HG02885 (cell line): ENCODE data around the gene RRAGD.
A peak's percentile ranks its signal among the peaks of the same experiment; 100 is the strongest.

ENCODE experiments used
- ATAC-seq: cut with Tn5 transposase; IDR thresholded peaks from one replicate; pipeline ENCODE4 v1.9.1; 2021; ENCODE audit warnings: mild to moderate bottlenecking; ENCODE audit not compliant: unreplicated experiment, poor library complexity

The RRAGD gene

DNA sequence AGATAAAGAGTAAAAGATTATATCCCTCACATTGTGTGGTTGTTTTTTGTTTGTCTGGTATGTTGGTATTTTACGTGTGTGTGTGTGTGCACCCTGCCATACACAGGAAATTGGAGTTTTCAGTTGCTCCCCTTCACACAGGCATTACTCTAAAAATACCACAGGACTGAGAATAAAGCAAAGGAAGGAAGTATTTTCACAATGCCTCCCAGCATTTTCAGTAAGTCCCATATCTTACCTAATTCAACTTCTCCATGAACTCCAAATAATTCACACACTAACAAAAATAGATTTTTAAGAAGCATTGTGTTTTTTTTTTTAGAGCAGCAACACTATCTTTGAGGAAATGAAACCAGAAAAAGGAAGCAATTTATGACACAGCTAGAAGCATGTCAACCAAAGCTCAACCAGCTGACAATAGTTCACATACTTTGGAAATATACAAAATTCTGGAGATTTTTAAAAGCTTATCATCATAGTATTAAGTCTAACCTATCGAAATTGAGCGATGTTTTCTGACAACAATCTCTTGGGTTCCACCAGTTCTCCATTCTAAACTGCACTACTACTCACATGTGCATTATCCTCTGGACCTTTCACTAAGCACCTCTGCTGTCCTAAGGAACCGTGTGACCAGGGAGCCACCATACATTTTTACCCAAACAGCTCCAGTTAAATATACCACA lies 61.6 kb downstream of the RRAGD start:
- peak; percentile 36 for ATAC-seq

DNA sequence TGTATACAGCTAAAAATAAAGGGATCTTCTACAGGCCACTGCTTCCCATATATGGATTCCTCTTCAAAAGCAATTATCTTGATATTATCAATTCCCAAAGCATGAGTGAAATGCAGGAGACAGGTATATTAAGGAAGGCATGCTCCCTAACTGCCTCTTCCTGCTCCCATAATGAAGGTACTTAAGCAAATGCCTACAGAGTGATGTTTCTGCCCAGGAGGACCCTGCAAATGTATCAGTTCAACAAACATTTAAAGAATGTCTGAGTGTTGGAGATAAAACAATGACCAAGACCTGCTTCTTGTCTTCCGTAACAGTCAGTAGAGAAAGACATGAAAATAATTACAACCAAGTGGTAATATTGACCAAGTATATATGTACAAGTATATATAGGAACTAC lies 63.7 kb downstream of the RRAGD start:
- ATAC-seq, result no peak

DNA sequence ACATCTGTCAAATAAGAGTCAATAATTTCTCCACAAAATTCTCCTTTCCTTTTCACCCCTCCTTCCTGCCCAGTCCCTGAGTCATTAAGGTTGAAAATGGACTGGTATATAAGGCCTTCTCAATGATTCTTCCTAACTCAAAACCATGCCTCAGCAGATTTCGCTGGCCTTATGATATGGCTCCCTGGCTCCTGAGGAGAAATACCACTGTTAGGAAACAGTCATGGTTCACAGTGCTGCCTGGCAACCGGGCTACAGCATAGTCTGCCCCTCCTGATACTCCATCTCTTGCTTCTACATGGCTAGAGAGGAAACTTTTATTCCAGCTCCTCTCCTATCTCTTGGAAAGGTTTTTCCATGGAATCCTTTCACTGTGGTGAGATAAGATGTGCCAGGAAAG lies 64.2 kb downstream of the RRAGD start:
- ATAC-seq, result no peak

DNA sequence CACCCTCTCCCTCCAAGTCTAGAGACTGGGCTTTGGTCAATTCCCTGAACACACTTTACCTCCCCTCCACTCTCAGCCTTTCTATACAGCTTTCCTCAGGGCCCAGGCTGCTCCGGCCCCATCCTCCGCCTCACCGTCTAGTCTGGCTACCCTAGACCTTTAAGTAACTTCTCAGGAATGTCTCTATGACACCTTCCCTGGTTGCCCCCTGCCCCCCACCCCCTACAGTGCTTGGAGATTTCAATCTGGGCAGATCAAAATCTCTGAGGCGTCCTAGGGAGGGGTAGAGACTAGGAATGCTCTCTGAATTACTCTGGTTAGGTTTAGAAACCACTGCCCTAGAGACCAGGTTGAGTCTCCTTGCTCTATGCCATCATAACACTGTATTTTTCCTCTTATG lies 65.6 kb downstream of the RRAGD start:
- no peak for ATAC-seq

DNA sequence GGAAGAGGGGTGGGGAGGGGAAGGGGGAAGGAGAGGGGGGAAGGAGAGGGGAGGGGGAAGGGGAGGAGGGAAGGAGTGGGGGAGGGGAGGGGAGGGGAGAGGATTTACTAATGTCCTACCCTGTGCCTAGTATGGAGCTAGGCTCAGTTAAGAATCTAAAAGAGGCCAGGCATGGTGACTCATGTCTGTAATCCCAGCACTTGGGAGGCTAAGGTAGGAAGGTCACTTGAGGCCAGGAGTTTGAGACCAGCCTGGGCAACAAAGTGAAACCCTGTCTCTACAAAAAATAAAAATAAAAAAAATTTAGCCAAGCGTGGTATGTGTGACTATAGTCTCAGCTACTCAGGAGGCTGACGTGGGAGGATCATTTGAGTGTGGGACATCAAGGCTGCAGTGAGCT lies 72.5 kb downstream of the RRAGD start:
- ATAC-seq, result no peak

DNA sequence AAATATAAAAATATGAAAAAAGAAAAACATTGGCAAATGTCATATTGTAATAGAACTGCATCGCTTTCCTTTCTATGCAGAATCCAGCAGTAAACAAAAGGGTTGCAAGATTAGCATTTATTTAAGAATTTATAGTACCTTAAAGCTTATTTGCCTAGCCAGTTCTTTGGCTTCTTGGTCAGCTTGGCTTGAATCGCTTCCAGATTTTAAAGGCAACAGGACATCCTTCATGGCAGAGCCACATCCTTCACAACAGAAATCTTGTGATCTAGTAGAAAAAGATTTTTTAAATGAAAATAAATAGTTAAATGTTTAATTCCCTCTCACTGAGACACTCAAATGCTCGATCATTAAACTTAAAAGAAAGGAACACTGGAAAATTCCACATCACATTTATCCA lies 76.9 kb downstream of the RRAGD start:
- ATAC-seq, result no peak

DNA sequence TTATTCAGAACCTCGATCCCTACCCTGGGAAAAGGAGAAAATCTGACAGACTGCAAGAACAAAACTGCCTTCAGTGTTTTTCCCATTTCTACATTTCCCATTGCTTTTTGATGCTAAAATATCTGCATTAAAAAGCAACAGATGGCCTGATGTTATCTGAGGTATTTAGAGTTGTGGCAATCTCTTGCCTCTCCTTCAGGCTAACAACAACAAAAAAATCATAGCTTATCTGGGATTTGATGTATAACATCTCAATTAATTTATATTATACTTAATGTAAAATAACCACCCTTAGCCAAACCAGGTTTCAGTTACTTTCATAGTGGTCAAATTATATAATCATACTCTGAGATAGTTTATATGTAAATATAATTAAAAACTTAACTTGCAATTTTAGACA lies 81.2 kb downstream of the RRAGD start:
- no peak for ATAC-seq

DNA sequence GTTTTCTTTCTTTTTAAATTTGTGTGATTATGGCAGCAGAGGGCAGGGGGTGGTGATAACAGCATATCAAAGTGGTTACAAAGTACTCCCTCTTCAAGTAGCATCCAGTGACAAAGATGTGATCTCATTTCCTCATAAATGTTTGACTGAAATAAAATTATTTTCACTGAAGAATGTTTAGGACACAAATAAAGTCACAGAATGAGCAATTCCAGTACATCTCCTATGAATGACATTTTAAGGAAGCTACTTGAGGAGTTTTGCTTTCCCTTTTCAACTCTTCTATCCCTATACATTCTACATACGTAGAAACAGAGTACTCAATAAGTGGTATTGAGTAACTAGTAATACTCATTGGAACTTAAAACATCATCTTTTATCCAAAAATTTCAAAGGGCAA lies 83.1 kb downstream of the RRAGD start:
- ATAC-seq, result no peak

DNA sequence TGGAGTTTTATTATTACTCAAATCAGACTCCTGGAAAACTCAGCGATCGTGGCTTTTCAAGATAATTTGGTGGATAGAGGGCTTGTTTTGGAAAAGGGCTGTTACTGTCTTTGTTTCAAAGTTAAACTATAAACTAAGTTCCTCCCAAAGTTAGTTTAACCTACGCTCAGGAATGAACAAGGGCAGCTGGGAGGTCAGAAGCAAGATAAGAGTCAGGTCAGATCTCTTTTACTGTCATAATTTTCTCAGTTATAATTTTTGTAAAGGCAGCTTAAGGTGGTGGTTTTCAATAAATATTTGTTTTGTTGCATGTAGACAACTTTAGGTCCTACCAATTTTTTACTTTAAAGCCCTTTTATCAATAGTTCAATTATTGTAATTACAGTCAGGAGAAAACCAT lies 87.8 kb downstream of the RRAGD start:
- ATAC-seq, result no peak

DNA sequence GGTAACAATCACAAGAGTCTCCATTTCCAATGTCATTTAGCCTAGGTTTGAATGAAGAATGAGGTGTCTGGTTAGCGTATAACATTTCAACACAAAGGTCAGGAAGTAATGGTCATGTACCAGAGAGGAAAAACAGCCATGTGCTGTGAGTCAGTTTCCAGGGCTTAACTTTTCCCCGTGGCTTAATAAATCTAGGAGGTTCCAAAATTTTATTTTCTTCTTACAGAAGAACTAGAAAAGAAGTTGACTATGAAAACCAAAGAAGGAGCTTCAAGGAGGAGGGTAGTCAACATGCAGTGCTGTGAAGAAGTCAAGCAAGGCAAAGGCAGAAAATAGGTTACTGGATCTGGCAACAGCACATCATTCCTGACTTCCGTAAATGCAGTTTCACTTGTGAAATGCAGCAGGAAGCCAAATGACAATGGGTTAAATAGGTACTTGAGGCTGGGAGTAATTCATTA lies 88.5 kb downstream of the RRAGD start:
- no peak for ATAC-seq

DNA sequence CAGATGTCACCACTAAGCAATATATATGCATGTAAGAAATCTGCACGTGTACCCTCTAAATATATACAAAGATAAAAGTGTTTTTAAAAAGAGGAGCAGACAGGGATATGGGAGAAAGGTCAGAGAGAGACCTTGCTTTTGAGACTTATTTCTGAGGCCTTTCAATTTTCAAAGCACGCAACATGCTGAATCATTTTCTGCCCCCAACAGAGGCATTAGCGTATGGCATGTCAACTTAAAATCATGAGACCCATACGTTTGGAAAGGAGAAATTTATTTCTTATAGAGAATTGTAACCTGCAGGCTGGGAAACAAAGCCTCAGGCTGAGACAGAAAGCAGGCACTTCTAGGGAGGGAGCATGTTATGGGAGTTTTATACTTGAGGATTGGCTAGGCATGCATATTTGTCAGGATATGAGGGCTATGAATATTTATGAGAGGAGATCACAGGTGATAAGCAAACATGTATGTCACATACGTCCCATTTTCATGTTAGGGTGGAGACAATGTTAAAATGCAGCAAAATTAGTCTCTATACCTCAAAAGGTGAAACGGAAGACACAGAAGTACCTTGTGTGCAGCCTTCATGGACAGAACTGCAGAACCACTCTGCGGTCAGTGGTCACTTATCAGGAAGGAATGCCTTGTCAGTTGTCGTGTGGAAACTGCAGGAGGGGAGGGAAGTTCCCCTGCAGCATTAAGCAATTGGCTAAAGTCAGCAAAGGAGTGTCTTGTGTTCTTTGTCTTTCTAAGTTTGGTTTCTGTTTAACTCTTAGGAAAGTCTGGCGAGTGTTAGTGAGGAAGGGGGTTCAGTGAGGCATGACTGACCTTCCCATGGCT lies 90.7 kb downstream of the RRAGD start:
- ATAC-seq, result no peak

DNA sequence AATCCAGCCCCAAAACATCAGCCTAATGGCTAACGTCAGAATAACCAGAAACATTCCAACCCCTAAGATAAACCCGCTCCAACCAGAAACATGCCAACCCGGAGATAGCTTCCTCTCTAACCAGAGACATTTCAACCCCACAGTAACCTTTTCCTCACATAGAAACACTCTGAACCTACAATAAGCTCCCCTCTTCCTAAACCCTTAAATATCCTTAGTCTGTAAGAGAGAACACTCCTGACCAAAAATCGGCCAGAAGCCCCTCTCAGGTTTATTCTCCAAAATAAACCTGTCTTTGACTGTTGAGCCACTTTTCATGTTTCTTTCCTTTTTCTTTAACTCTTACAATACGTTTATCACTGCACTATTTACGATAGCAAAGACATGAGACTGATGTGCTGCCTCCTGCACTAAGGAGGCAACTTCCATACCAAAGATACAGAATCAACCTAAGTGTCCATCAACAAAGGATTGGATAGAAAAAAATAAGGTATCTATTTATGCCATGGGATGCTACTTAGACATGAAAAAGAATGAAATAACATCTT lies 92.0 kb downstream of the RRAGD start:
- ATAC-seq, result no peak

DNA sequence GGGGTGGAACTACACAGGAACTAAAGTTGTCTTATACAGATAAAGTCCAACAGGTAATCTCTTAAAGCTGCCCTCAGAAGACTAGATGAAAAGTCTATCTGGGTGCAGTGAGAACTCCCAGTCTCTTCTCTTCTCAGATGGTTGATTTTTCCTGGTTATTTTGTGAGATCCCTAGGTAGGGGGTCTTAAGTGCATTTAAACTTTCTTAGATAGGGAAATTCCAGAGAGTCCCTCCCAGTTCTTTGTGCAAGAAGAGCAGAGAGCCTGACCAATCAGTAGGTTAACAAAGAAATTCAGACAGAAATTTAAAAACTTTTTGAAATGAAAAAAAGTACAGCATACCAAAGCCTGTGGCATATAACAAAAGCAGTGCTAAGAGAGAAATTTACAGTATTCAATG lies 95.0 kb downstream of the RRAGD start:
- no peak for ATAC-seq

DNA sequence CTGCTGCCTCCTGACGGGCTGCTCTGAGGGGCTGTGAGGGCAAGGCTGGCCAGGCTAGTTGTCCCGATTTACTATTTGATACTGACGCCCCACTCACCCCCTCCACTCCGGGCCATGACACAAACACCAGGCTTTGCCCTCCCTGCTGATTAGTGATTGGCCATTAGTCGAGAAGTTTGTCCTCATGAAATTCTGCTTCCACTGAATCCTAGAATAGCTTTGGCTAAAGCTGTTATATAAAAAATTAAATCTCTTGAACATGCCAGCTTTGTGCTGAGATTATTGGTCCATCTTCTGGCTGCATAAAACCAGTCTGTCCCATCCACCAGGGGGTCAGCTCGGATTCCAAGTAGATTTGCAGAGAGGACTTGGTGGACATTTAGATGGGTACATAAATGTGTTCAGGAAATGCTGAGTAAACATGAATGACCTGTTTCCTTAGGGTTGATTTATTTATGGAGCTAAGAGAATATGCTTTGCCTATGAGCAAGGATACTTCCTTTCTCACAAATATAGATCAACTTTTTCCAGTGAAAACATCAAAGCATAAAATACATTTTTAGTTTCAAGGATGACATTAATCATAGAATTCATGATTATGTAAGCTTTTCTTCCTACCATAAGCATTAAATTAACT lies 96.7 kb downstream of the RRAGD start, which contains the start of gene GABRR2:
Gene GABRR2, minus strand, starts transcription at position 51 of the 637 bp plus-strand sequence. CDS start 134 bp downstream, outside the sequence.
- no peak for ATAC-seq

DNA sequence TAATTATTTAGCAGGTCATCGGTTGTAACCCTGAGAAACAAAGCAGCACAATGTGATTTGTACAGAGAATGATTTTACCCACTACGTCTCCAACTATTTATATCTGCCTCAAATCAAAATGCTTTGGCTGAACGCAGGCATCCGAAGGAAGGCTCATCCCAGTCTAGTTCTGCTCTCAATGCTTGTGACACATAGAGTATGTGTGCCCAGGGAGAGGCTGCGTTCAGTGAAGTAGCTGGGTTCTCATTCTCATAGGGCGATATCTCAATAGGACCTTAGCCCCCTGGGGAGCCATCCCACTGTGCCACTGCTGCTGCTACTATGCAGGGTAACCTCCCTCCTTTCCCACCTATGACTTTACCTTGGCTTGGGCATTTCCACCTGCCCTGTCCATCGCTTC lies 97.4 kb downstream of the RRAGD start:
- ATAC-seq, result no peak
